GM21737 (cell line): ENCODE data around the gene SMOC2.

Experiments used
- ATAC-seq: cut with Tn5 transposase; IDR thresholded peaks from one replicate; pipeline ENCODE4 v1.9.1; 2021; ENCODE audit warnings: mild to moderate bottlenecking, moderate library complexity; ENCODE audit not compliant: unreplicated experiment

SMOC2 gene

GRCh38 chr6:168641446-168641845 lies 200.5 kb downstream of the SMOC2 start:
- no peak for ATAC-seq

- ATAC-seq, result no peak
Observed at GRCh38 chr6:168643401-168643800, 202.4 kb downstream of the SMOC2 start.

- ATAC-seq, result no peak
Observed at GRCh38 chr6:168645326-168645725, 204.3 kb downstream of the SMOC2 start.

DNA sequence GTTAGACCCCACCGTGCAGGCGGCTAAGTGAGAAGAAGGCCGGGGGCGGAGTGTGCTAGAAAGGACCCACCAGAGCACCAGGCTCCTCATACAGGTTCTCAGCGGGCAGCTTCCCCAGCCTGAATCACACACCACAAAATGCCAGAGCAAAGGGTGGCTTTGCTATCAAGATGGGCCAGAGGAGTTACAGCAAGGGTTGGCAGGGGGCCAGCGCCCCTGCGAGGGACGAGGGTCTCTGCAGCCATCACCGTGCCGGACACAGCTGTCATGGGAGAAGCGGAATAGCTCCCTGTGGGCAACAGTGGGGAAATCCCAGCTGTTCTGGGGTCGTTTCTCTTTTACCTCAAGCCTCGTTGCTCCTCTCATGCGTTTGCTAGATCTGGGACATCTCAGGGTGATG lies 206.3 kb downstream of the SMOC2 start:
- ATAC-seq, result no peak

- ATAC-seq, result no peak
Observed at GRCh38 chr6:168648240-168649125, 207.5 kb downstream of the SMOC2 start.

DNA sequence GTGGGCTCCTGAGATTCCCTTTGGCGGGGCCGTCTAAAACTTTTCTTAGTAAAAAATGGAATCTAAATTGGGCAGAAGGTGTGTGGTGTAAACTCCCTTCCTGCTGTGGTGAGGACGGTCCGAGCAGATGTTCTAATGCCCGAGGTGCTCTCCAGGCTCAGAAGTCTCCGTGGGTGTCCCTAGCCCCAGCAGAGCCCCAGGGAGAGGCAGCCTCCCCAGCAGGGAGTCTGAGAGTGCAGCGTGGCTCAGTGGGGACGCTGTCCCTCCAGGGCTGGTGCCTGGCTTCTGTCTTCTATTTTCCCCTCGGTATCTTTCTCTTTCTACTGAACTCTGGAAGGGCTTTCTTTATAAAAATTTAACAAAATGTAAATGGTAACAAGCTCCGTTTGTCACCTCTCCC lies 208.2 kb downstream of the SMOC2 start:
- ATAC-seq, result no peak

- ATAC-seq, result no peak
Observed at GRCh38 chr6:168650671-168651111, 209.7 kb downstream of the SMOC2 start.

DNA sequence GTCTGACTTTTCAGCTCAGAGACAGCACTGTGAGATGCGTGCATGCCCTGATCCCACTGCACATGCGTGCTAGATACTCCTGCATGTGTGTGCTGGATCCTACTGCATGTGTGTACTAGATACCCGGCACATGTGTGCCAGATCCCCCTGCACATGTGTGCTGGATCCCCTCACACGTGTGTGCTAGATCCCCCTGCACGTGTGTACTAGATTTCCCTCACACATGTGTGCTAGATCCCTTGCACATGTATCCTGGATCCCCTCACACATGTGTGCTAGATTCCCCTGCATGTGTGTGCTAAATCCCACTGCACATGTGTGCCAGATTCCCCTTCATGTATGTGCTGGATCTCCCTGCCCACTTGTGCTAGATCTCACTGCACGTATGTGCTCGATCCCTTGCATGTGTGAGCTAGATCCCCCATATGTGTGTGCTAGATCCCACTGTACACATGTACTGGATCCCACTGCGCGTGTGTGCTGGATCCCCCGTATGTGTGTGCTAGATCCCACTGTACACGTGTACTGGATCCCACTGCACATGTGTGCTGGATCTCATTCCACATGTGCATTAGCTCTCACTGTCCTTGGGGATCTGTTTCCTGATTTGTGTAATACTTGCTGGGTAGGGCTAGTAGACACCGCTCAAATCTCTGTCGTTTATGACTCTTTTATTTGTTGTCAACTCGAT lies 214.6 kb downstream of the SMOC2 start:
- no peak for ATAC-seq

GRCh38 chr6:168658059-168658458 lies 217.1 kb downstream of the SMOC2 start:
- ATAC-seq, result no peak

DNA sequence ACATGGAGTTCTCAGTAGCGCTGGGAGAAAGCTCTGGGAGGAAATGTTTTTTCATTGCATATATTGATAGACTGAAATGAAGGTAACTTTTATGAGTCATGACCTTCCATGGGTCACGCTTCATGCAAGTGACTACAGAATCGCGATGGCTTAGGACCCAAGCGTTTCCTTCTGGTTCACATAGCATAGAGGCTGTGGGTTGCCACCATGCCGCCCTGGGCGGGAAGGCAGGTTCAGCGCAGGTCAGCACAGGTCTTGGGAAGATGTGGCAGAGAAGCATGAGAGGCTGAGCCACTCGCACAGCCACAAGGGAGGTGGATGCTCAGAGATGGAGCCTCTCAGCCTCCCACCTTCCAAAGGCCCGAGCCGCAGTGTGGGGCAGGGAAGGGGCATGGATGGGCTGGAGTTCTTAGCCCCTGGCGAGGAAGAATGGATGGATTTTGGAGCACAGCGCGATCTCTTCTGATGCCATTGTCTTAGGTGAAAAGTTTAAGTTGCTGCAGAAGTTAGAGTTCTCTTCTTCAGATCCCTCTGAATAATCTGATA lies 219.5 kb downstream of the SMOC2 start:
- ATAC-seq, result no peak

DNA sequence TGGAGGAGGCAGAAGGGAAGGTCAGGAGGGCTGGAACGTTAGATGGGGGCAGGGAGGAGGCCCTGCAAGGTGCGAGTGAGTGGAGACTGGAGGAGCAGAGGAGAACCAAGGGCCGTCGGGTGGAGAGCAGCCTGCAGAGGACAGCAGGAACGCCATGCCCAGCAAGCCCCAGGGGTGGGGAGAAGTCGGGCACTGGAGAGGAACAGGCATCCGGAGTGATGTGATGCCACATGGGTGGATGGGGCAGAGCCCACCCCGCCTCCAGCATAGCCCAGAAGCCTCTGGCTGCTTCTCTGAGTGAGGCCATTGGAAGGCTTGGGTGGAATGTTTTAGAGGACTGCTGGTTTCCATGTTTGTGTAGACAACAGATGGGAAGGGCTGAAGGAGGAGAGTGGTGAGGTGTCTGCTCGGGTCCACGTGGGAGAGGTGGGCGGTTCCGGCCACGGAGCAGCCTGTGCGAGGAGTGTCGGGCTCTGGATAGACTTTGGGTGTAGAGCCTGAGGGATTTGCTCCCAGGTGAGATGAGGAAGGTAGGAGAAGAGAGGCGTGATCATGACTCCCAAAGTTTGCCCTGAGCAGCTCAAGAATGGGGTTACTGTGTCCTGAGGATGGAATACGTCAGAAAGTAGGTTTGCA lies 221.4 kb downstream of the SMOC2 start:
- ATAC-seq, result no peak

- no peak for ATAC-seq
Observed at GRCh38 chr6:168663041-168663440, 222.1 kb downstream of the SMOC2 start.

DNA sequence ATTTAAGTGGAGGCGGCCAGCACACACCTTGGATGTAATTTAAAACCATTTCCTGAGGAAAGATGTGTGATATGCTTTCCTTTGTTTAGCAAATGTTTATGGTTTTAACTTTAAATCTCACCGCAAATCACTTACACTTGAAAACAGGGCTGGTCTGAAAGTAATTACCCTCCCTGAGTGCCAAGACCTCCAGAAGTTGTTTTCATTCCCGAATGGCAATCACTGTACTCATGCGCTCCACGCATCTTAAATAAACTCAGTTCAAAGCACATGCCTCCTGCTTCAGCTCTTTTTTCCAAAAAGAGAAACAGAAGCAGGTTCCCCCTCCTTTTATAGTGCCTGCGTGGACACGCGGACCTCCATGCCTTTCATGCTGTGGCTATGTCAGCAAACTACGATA lies 224.0 kb downstream of the SMOC2 start:
- ATAC-seq, result no peak

GRCh38 chr6:168666170-168666569 lies 225.2 kb downstream of the SMOC2 start:
- no peak for ATAC-seq

DNA sequence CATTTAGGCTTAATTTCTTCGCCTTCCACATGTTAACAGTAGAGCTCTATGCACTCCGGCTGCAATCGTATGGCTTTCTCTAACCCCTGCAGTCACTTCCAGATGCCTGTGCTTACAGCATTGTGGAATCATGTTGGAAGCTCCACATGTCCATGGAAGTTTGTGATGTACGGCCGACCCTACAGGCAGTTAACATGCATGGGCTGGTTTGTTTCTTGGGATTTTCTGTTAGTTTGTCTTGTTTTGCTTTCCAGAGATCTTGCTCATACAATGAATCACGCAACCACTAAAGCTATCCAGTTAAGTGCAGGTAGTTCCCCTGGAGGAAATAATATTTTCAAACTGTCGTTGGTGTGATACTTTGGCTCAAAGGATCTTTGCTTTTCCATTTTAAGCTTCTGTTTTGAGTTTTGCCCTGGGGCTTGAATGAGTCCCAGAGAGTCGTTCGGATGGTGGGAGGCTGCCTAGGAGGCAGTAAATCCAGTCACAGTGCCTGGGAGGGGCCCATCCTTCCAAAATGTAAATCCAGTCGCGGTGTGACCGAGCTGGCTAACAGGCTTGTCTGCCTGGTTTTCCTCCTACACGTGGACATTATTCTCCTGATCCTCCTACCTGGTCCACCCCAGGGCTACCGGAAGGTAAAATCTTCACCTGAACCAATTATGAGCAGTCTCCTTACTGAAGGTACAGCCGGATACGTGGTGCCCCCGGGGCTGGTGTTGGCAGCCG lies 225.9 kb downstream of the SMOC2 start:
- no peak for ATAC-seq

DNA sequence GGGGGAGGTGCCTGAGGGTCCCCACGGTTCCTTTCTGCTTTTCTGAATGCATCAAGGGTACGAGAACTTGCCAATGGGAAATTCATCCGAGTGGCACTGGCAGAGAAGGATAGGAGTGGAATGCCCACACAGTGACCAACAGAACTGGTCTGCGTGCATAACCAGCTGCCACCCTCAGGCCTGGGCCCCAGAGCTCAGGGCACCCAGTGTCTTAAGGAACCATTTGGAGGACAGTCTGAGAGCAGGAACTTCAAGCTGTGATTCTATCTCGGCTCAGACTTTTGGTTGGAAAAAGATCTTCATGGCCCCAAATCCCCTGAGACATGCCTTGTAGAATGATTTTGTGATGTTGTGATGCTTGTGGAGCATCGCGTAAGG lies 226.4 kb downstream of the SMOC2 start:
- no peak for ATAC-seq

DNA sequence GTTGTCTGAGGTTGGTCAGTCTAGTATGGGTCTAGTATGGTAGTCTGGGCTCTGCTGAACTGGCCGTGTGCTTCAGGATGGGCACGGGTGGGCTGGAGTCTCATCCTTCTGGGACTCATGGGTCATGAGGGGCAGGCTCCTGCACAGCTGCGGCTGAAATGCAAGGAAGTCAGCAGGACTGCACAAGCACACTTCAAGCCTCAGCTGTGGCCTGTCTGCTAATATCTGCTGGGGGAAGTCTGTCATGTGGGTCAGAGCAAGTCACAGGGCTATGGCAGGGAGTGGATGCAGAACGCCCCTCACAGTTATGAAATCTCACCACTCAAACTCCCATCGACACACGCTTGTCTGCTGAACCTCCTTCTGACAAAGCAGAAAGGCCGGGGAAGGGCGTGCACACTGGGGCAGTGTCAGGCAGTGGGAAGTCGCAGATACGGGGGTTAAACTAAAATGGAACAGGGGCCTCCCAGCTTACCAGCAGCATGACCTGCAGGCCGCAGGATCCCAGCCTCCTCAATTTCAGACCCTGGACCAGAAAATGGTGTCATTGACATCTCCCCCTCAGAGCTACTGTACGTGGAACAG lies 229.5 kb downstream of the SMOC2 start:
- ATAC-seq, result no peak

DNA sequence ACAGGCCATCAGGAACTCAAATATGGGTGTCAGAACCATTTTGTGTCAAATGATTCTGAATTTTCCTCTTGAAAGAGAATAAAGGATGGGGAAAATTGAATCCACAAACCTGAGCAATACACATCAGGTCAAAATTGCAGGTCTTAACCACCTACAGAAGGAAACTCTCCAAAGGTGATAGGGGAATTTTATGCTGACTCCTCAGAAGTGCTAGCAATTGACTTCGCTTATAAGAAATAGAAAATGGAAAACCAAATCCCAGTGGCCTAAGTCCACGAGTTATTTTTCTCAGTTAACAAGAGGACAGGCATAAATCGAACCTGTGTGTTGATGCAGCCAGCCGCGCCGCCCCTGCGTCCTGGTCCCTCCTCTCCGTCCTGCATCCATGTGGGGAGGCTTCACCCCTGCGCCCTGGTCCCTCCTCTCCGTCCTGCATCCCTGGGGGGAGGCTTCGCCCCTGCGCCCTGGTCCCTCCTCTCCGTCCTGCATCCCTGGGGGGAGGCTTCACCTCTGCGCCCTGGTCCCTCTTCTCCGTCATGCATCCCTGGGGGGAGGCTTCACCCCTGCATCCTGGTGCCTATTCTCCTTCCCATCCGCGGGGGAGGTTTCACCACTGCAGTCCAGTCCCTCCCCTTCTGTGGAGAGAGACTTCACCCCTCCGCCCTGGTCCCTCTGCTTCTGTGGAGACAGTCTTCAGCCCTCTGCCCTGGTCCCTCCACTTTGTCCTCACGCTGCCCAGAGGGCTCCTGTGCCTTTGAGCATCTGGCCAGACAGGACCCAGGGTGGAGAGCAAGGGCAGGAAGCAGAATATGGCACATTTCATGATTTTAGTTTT lies 230.3 kb downstream of the SMOC2 start:
- no peak for ATAC-seq

- ATAC-seq, result no peak
Observed at GRCh38 chr6:168671863-168672546, 231.0 kb downstream of the SMOC2 start.
